Measurements from ENCODE around the gene ICAM5. TPM values are rescaled to one million over a fixed set of nuclear protein-coding genes. Genes with fewer than 3 reads are reported as not detected.

ICAM5 gene
- total and polyA plus RNA-seq, 9 of the 15 experiments (the other 6 are each of a cell fraction or from before 2014, with no cell fraction given), result 0.10 to 114 (median 13.7) TPM

GRCh38 chr19:10251792-10252694 lies 37.7 kb upstream of the ICAM5 start, which contains the start of gene MRPL4 (continued):
- no peak for TF ChIP-seq ARID3A (IDR thresholded peaks at IDR 0.05; ENCODE audit: borderline replicate concordance, low read depth, low read length)
- TF ChIP-seq ZBTB40 (IDR thresholded peaks at IDR 0.05), result peak; percentile 51
- no peak for TF ChIP-seq ZBTB40 (CRISPR knock-in tag; IDR thresholded peaks at IDR 0.05)
- TF ChIP-seq MLLT1 (IDR thresholded peaks at IDR 0.05), result peak in 1 of 2 experiments; percentile 87; a peak in 2 of 4 replicates
- no peak for TF ChIP-seq COPS2 (conservative IDR thresholded peaks at IDR 0.05)
- TF ChIP-seq CBFB (CRISPR knock-in tag; IDR thresholded peaks at IDR 0.05), result peak; percentile 71
- TF ChIP-seq FOXP1 (CRISPR knock-in tag; IDR thresholded peaks at IDR 0.05), result peak; percentile 11; the same call in 1 of the 2 replicates
- peak; percentile 74; the same call in 1 of the 2 replicates for TF ChIP-seq ZNF12 (CRISPR knock-in tag; IDR thresholded peaks at IDR 0.05)
- no peak for TF ChIP-seq SMARCE1 (IDR thresholded peaks at IDR 0.05)
- TF ChIP-seq SMARCC2 (IDR thresholded peaks at IDR 0.05; ENCODE audit: low read depth), result no peak
- TF ChIP-seq, protein P1, sequence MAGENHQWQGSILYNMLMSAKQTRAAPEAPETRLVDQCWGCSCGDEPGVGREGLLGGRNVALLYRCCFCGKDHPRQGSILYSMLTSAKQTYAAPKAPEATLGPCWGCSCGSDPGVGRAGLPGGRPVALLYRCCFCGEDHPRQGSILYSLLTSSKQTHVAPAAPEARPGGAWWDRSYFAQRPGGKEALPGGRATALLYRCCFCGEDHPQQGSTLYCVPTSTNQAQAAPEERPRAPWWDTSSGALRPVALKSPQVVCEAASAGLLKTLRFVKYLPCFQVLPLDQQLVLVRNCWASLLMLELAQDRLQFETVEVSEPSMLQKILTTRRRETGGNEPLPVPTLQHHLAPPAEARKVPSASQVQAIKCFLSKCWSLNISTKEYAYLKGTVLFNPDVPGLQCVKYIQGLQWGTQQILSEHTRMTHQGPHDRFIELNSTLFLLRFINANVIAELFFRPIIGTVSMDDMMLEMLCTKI (IDR thresholded peaks at IDR 0.05; ENCODE audit: partially characterized antibody), result no peak
- no peak for TF ChIP-seq SREBF2 (CRISPR knock-in tag; IDR thresholded peaks at IDR 0.05)
- TF ChIP-seq MYNN (IDR thresholded peaks at IDR 0.05), result no peak
- TF ChIP-seq MYNN (CRISPR knock-in tag; IDR thresholded peaks at IDR 0.05), result no peak

Data from K562 (cell line).